ACC112 (cell line): ENCODE data around the gene GABRR3.

Experiments used
- H2AFZ ChIP-seq: fragments of 200-600 bp; sonication (generic); one replicate; pipeline ENCODE4 v1.6.0; 2017; ENCODE audit warnings: antibody characterized with exemption, low read length; ENCODE audit not compliant: unreplicated experiment
- H3K27ac ChIP-seq: fragments of 200-600 bp; sonication (generic); 2 replicates; pipeline ENCODE4 v1.5.1; 2014; ENCODE audit warnings: low read depth, mild to moderate bottlenecking, antibody characterized with exemption, low read length, moderate library complexity
- H3K27me3 ChIP-seq: fragments of 200-600 bp; sonication (generic); 2 replicates; pipeline ENCODE4 v1.6.1; 2014; ENCODE audit warnings: mild to moderate bottlenecking, antibody characterized with exemption, low read length, moderate library complexity, mixed read lengths; ENCODE audit not compliant: insufficient read depth
- H3K36me3 ChIP-seq: fragments of 200-600 bp; sonication (generic); 2 replicates; pipeline ENCODE4 v1.6.1; 2016; ENCODE audit warnings: mild to moderate bottlenecking, antibody characterized with exemption, low read length, moderate library complexity, mixed read lengths; ENCODE audit not compliant: insufficient read depth
- H3K4me1 ChIP-seq: fragments of 200-600 bp; sonication (generic); one replicate; pipeline ENCODE4 v1.6.1; 2016; ENCODE audit warnings: low read length, mixed read lengths; ENCODE audit not compliant: insufficient read depth, unreplicated experiment, control insufficient read depth
- H3K4me3 ChIP-seq: fragments of 200-600 bp; sonication (generic); 2 replicates; pipeline ENCODE4 v1.5.1; 2014; ENCODE audit warnings: mild to moderate bottlenecking, low read depth, low read length
- H3K79me2 ChIP-seq: fragments of 200-600 bp; sonication (generic); one replicate; pipeline ENCODE4 v1.6.0; 2016; ENCODE audit warnings: low read length; ENCODE audit not compliant: control insufficient read depth, unreplicated experiment, insufficient read depth

GABRR3 gene

GRCh38 chr3:98005438-98005837, 29.7 kb downstream of the GABRR3 start:
- Histone ChIP-seq H2AFZ (no peak overlapping the region), H3K27ac (no peak overlapping the region), H3K27me3 (peaks cover 14% of the 10 kb centered on the region; the same call in 1 of the 2 replicates), H3K79me2 (no peaks in the 10 kb centered on the region), H3K4me3 (no peak overlapping the region), H3K4me1 (no peaks in the 10 kb centered on the region), H3K36me3 (no peaks in the 10 kb centered on the region)

GRCh38 chr3:98004721-98005120, 30.4 kb downstream of the GABRR3 start:
- Histone ChIP-seq H3K4me1 (no peaks in the 10 kb centered on the region), H3K4me3 (no peak overlapping the region), H2AFZ (no peak overlapping the region), H3K36me3 (no peaks in the 10 kb centered on the region), H3K27ac (no peak overlapping the region), H3K79me2 (no peaks in the 10 kb centered on the region), H3K27me3 (peaks cover 20% of the 10 kb centered on the region; the same call in 1 of the 2 replicates)

- Histone ChIP-seq H3K36me3 (no peaks in the 10 kb centered on the region), H2AFZ (no peak overlapping the region), H3K27me3 (peaks cover 28% of the 10 kb centered on the region), H3K4me3 (no peak overlapping the region), H3K27ac (no peak overlapping the region), H3K79me2 (no peaks in the 10 kb centered on the region), H3K4me1 (no peaks in the 10 kb centered on the region)
Observed at GRCh38 chr3:98003306-98003969, 31.7 kb downstream of the GABRR3 start.

GRCh38 chr3:98002717-98003116, 32.4 kb downstream of the GABRR3 start:
- H2AFZ ChIP-seq: no peak overlapping the region
- H3K4me3 ChIP-seq: no peak overlapping the region
- no peaks in the 10 kb centered on the region for H3K79me2 ChIP-seq
- no peaks in the 10 kb centered on the region for H3K36me3 ChIP-seq
- peaks cover 32% of the 10 kb centered on the region for H3K27me3 ChIP-seq
- H3K4me1 ChIP-seq: no peaks in the 10 kb centered on the region
- no peak overlapping the region for H3K27ac ChIP-seq

- no peaks in the 10 kb centered on the region for H3K79me2 ChIP-seq
- H3K36me3 ChIP-seq: no peaks in the 10 kb centered on the region
- peaks cover 32% of the 10 kb centered on the region for H3K27me3 ChIP-seq
- H3K4me1 ChIP-seq: no peaks in the 10 kb centered on the region
- H3K27ac ChIP-seq: no peak overlapping the region
- no peak overlapping the region for H3K4me3 ChIP-seq
- H2AFZ ChIP-seq: no peak overlapping the region
Observed at GRCh38 chr3:97999994-98000393, 35.1 kb downstream of the GABRR3 start.

GRCh38 chr3:97999103-97999502, 36.0 kb downstream of the GABRR3 start:
- Histone ChIP-seq H3K4me3 (no peak overlapping the region), H3K27me3 (peaks cover 35% of the 10 kb centered on the region), H3K27ac (no peak overlapping the region), H2AFZ (no peak overlapping the region), H3K36me3 (no peaks in the 10 kb centered on the region), H3K79me2 (no peaks in the 10 kb centered on the region), H3K4me1 (no peaks in the 10 kb centered on the region)

- H3K27ac ChIP-seq: no peak overlapping the region
- H3K36me3 ChIP-seq: no peaks in the 10 kb centered on the region
- H3K79me2 ChIP-seq: no peaks in the 10 kb centered on the region
- peaks cover 55% of the 10 kb centered on the region for H3K27me3 ChIP-seq
- no peak overlapping the region for H2AFZ ChIP-seq
- H3K4me3 ChIP-seq: no peak overlapping the region
- H3K4me1 ChIP-seq: no peaks in the 10 kb centered on the region
Observed at GRCh38 chr3:97996988-97997387, 38.1 kb downstream of the GABRR3 start.

GRCh38 chr3:97994328-97994945, 40.7 kb downstream of the GABRR3 start:
- no peaks in the 10 kb centered on the region for H3K4me1 ChIP-seq
- no peaks in the 10 kb centered on the region for H3K36me3 ChIP-seq
- peaks cover 34% of the 10 kb centered on the region for H3K27me3 ChIP-seq
- H3K27ac ChIP-seq: no peak overlapping the region
- H2AFZ ChIP-seq: no peak overlapping the region
- no peak overlapping the region for H3K4me3 ChIP-seq
- H3K79me2 ChIP-seq: no peaks in the 10 kb centered on the region

GRCh38 chr3:97993526-97993925, 41.6 kb downstream of the GABRR3 start:
- Histone ChIP-seq H3K79me2 (no peaks in the 10 kb centered on the region), H2AFZ (no peak overlapping the region), H3K4me1 (no peaks in the 10 kb centered on the region), H3K36me3 (no peaks in the 10 kb centered on the region), H3K4me3 (no peak overlapping the region), H3K27ac (no peak overlapping the region), H3K27me3 (peaks cover 29% of the 10 kb centered on the region)

GRCh38 chr3:97992547-97993173, 42.5 kb downstream of the GABRR3 start:
- Histone ChIP-seq H3K27me3 (peaks cover 24% of the 10 kb centered on the region), H3K79me2 (no peaks in the 10 kb centered on the region), H3K4me3 (no peak overlapping the region), H3K27ac (no peak overlapping the region), H3K36me3 (no peaks in the 10 kb centered on the region), H2AFZ (no peak overlapping the region), H3K4me1 (no peaks in the 10 kb centered on the region)

GRCh38 chr3:97991293-97991682, 43.8 kb downstream of the GABRR3 start:
- H3K27me3 ChIP-seq: peaks cover 24% of the 10 kb centered on the region
- H3K36me3 ChIP-seq: no peaks in the 10 kb centered on the region
- no peaks in the 10 kb centered on the region for H3K79me2 ChIP-seq
- H3K4me3 ChIP-seq: no peak overlapping the region
- no peak overlapping the region for H3K27ac ChIP-seq
- no peak overlapping the region for H2AFZ ChIP-seq
- no peaks in the 10 kb centered on the region for H3K4me1 ChIP-seq
